ENCODE measurements around the gene MYL12A.

MYL12A gene

DNA sequence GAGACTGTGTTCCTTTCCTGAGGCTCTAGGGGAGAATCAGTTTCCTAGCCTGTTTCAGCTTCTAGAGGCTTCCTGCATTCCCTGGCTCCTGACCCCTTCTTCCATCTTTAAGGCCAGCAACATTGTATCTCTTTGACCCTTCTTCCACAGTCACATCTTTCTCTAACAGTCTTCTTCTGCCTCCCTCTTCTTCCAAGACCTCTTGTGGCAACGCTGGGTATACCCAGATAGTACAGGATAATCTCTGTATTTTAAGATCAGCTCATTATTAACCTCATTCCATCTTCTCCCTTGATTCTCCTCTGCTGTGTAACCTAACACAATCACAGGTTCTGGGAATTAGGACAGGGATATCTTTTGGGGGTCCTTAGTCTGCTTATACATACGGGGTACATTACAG is 8.9 kb upstream of the MYL12A start:
- TF ChIP-seq, protein P1, sequence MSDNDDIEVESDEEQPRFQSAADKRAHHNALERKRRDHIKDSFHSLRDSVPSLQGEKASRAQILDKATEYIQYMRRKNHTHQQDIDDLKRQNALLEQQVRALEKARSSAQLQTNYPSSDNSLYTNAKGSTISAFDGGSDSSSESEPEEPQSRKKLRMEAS (IDR thresholded peaks at IDR 0.05; ENCODE audit: low read depth, low read length): no peak
- TF ChIP-seq, protein P2, sequence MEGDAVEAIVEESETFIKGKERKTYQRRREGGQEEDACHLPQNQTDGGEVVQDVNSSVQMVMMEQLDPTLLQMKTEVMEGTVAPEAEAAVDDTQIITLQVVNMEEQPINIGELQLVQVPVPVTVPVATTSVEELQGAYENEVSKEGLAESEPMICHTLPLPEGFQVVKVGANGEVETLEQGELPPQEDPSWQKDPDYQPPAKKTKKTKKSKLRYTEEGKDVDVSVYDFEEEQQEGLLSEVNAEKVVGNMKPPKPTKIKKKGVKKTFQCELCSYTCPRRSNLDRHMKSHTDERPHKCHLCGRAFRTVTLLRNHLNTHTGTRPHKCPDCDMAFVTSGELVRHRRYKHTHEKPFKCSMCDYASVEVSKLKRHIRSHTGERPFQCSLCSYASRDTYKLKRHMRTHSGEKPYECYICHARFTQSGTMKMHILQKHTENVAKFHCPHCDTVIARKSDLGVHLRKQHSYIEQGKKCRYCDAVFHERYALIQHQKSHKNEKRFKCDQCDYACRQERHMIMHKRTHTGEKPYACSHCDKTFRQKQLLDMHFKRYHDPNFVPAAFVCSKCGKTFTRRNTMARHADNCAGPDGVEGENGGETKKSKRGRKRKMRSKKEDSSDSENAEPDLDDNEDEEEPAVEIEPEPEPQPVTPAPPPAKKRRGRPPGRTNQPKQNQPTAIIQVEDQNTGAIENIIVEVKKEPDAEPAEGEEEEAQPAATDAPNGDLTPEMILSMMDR (IDR thresholded peaks at IDR 0.05; ENCODE audit: low read depth, low read length): no peak
- TF ChIP-seq POLR2A (IDR thresholded peaks at IDR 0.05; ENCODE audit: extremely low read depth, insufficient read length) (no peak), MYC (IDR thresholded peaks at IDR 0.05; ENCODE audit: low read depth, low read length) (no peak)
- no peak for DNase-seq (ENCODE audit: low read depth)
- H3K4me3 ChIP-seq (ENCODE audit: low read depth, low read length): no peak overlapping the region

DNA sequence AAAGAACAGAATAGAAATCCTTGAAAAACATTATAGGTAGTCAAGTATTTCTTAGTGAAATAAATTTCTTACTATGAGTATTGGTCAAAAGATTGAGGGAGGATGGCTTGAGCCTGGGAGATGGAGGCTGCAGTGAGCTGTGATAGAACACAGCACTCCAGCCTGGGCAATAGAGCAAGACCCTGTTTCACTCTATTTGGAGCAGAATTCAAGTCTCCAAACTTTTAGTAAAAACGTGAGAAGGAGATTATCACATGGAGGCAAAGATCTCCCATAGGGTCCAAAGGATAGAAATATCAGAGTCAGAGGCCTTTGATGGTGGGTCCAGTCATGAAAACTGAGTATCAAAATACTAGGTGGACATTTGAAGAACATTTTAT is 2.4 kb upstream of the MYL12A start:
- H3K4me3 ChIP-seq (ENCODE audit: low read depth, low read length): peak overlapping the region; percentile 60
- no peak for DNase-seq (ENCODE audit: low read depth)

DNA sequence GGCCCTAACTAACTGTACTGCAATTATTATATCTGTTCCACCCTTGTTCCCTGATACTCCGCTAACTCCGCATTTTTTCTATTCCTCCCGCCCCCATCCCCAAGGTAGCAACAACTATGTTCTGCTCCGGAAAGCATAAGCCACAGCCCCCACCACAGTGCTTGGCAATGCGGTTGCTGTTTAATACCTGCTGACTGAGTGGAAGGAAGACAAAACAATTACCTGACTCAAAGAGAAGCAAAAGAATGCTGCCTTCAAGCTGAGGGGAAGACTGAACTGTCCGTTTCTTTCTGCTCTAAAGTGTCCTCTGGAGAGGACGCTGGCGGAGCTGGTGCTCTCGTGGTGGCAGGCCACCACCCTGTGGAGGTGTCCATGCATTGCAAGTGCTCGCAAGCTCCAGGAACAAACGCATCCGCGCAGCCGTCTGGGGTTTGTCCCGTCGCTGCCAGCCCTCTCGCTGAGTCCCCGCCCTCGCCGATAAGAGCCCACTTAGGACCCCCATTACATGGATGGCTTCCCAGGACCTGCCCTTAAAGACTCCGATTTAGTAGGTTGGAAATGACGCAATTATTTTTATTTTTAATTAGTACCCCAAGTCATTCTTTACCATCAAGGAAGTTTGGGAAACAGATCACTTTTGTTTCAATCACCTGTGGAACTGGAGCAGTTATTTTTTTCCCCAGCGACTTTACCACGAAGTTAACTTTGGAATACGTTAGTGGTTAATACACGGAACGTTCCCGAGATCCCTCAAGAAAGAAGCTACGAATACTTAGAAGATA is 1.6 kb upstream of the MYL12A start:
- TF ChIP-seq, protein P1 (IDR thresholded peaks at IDR 0.05; ENCODE audit: low read depth, low read length): no peak
- TF ChIP-seq POLR2A (IDR thresholded peaks at IDR 0.05; ENCODE audit: extremely low read depth, insufficient read length): no peak
- TF ChIP-seq, protein P2 (IDR thresholded peaks at IDR 0.05; ENCODE audit: low read depth, low read length): peak; percentile 79
- TF ChIP-seq MYC (IDR thresholded peaks at IDR 0.05; ENCODE audit: low read depth, low read length): 0 out of 2 replicates have a peak, but pooled peaks have one; percentile 6
- peak overlapping the region; percentile 60 for H3K4me3 ChIP-seq (ENCODE audit: low read depth, low read length)
- peak; percentile 91 for DNase-seq (ENCODE audit: low read depth)

More for the DNA sequence above, 2.4 kb upstream of the MYL12A start:
- TF ChIP-seq, protein P1 (IDR thresholded peaks at IDR 0.05; ENCODE audit: low read depth, low read length): no peak

DNA sequence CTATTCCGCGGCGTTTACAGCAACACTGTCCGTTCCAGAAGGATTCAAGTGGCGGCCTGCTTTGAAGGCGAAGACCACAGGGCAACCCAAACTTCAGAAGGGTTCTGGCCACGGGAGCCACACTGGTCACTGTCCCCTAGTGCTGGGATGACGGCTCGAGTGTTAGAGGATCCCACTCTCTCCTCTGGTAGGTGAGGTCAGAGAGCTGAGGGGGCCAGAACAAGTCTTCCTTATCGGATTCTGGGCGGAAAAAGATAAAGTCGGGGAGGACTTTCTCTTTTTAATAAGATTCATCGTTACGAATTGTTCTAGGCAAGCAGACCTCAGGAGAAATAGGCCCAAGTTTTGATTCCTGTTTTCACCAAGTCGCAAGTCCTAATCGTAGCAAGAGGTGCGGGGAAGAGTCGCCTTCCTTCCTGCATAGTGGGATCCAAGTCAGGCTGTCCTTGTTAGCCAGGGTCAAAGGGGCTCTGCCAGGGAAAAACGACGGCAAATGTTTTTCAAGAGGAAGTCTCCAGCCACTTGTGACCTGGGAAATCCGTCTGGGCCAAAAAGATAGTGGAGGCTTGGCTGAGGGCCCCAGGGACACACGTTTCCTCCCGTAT is 864 bp upstream of the MYL12A start:
- no peak for DNase-seq (ENCODE audit: low read depth)
- peak overlapping the region; percentile 60 for H3K4me3 ChIP-seq (ENCODE audit: low read depth, low read length)
- TF ChIP-seq, protein P1 (IDR thresholded peaks at IDR 0.05; ENCODE audit: low read depth, low read length): no peak
- TF ChIP-seq, protein P2 (IDR thresholded peaks at IDR 0.05; ENCODE audit: low read depth, low read length): no peak
- TF ChIP-seq POLR2A (IDR thresholded peaks at IDR 0.05; ENCODE audit: extremely low read depth, insufficient read length) (no peak), MYC (IDR thresholded peaks at IDR 0.05; ENCODE audit: low read depth, low read length) (no peak)

DNA sequence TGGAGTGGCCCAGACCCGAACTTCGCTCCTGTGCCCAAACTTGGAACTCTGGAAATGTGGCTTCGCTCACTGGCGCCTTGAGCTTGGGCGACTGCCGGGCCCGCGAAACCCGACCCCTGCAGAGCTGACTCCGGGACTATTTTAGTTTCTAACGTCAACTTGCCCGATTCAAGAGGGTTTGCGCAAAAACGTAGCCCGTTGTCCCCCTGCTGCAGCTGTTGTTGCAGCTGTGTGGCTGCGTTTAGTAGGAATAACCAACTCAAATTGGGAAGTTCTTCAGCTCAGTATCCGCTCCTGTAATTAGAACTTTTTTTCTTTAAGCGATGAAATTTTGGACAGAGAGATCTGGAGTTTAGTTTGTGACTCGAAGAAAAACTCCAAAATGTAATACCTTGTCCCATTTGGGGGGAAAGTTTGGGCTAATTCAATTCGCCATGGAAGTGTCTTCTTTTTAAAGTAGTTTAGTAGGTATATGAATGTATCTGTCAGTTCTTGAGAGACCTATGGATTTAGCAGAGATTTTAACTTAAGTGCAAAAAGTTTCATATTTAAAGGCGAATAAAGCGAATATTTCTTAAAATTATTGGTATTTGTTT is 559 bp downstream of the MYL12A start:
- peak; percentile 65 for DNase-seq (ENCODE audit: low read depth)
- peak overlapping the region; percentile 99 for H3K4me3 ChIP-seq (ENCODE audit: low read depth, low read length)
- TF ChIP-seq, protein P1 (IDR thresholded peaks at IDR 0.05; ENCODE audit: low read depth, low read length): no peak
- TF ChIP-seq, protein P2 (IDR thresholded peaks at IDR 0.05; ENCODE audit: low read depth, low read length): no peak
- TF ChIP-seq POLR2A (IDR thresholded peaks at IDR 0.05; ENCODE audit: extremely low read depth, insufficient read length): no peak
- TF ChIP-seq MYC (IDR thresholded peaks at IDR 0.05; ENCODE audit: low read depth, low read length): no peak

Measured in NB4 (cell line).